K562 (cell line): ENCODE measurements around the gene CENPV. TPM values are rescaled to one million over a fixed set of nuclear protein-coding genes. Genes with fewer than 3 reads are reported as not detected.

Experiments
- ATAC-seq: fragments of 200-7000 bp; cut with Tn5 transposase; 3 replicates; pipeline ENCODE4 v1.9.1; 2020; ENCODE audit warnings: moderate library complexity
- BruUV-seq: library from RNA; stranded (reverse); fragments of 400-500 nt; replicated peaks from 2 replicates; lab custom pipeline; 2021; lab: Mats Ljungman, UMichigan
- CTCF ChIA-PET: fragments of 300-600 bp; formaldehyde crosslinking; extraction: SDS; loops from one replicate; lab custom pipeline; 2021; ENCODE audit warnings: low intra/inter-chr PET ratio; lab: Yijun Ruan, JAX
- POLR2A ChIA-PET: fragments of 300-600, 350-650 bp; sonication (Branson Sonifier 250); formaldehyde crosslinking; extraction: SDS; loops from one replicate; lab custom pipeline; 2021; ENCODE audit warnings: antibody characterized with exemption, inconsistent platforms; lab: Yijun Ruan, JAX
- DNase-seq, 4 experiments: peaks; one replicate each; pipeline versions ENCODE4 v3.0.0 to v3.0.0-alpha.2; 2011 to 2018; ENCODE audit warnings: low spot score in 3 of 4, mixed read lengths in 3 of 4; ENCODE audit errors: extremely low read depth in 1 of 4
- FAIRE-seq: peaks from 2 replicates; lab custom pipeline; 2011; peaks lifted over from hg19 to GRCh38; lab: Jason Lieb, UNC
- H2AFZ ChIP-seq: 2 replicates; pipeline ENCODE4 v1.6.0; 2011; ENCODE audit warnings: low read depth, low read length, control low read depth, inconsistent platforms
- H3K27ac ChIP-seq: fragments of 200-600 bp; 3 replicates; pipeline ENCODE4 v1.8.0; 2011; ENCODE audit warnings: low read depth, mild to moderate bottlenecking, control low read depth, inconsistent platforms, low read length, moderate library complexity, mixed read lengths; ENCODE audit errors: extremely low read depth
- H3K27me3 ChIP-seq, 2 experiments: fragments of 300-600 bp in 1 of 2; 2 replicates in 1 of 2; 3 replicates in 1 of 2; pipeline versions ENCODE4 v1.6.0 to v1.8.0; 2011; ENCODE audit warnings: inconsistent platforms in 2 of 2, low read length in 2 of 2, mild to moderate bottlenecking in 1 of 2, mixed read lengths in 1 of 2, moderate library complexity in 1 of 2; ENCODE audit not compliant: control insufficient read depth in 2 of 2, insufficient read depth in 2 of 2
- H3K36me3 ChIP-seq: fragments of 300-600 bp; 3 replicates; pipeline ENCODE4 v1.8.0; 2011; ENCODE audit warnings: mild to moderate bottlenecking, low read length, inconsistent platforms; ENCODE audit not compliant: control insufficient read depth, insufficient read depth
- H3K4me1 ChIP-seq, 2 experiments: fragments of 200-600 bp in 1 of 2; replicated peaks in 1 of 2; 2 replicates in 1 of 2; 3 replicates in 1 of 2; pipeline versions ENCODE4 v1.5.1 to v1.8.0; 2011; ENCODE audit warnings: inconsistent platforms in 2 of 2, low read length in 2 of 2, mild to moderate bottlenecking in 1 of 2, mixed read lengths in 1 of 2, moderate library complexity in 1 of 2; ENCODE audit not compliant: control insufficient read depth in 2 of 2, insufficient read depth in 2 of 2
- H3K4me2 ChIP-seq: 2 replicates; pipeline ENCODE4 v1.6.1; 2011; ENCODE audit warnings: low read length, control low read depth, inconsistent platforms, mixed read lengths; ENCODE audit not compliant: insufficient read depth
- H3K4me3 ChIP-seq: fragments of 200-600 bp; sonication (generic), shearing (Covaris generic); 2 replicates; pipeline ENCODE4 v1.5.1; 2016; ENCODE audit warnings: control low read depth, inconsistent platforms
- H3K79me2 ChIP-seq: fragments of 200-600 bp; 3 replicates; pipeline ENCODE4 v1.8.0; 2011; ENCODE audit warnings: low read length, inconsistent platforms; ENCODE audit not compliant: control insufficient read depth, insufficient read depth
- H3K9ac ChIP-seq, 2 experiments: 2 replicates each; pipeline versions ENCODE4 v1.6.0 to v1.6.1; 2011; ENCODE audit warnings: low read depth in 2 of 2, low read length in 2 of 2, control low read depth in 1 of 2, inconsistent platforms in 1 of 2, mild to moderate bottlenecking in 1 of 2, mixed read lengths in 1 of 2; ENCODE audit not compliant: insufficient read depth in 1 of 2
- H3K9me1 ChIP-seq: one replicate; pipeline ENCODE4 v1.6.0; 2011; ENCODE audit warnings: inconsistent platforms, mild to moderate bottlenecking, low read length, moderate library complexity; ENCODE audit not compliant: control insufficient read depth, insufficient read depth
- H3K9me3 ChIP-seq: replicated peaks from 2 replicates; pipeline ENCODE4 v1.5.1; 2011; ENCODE audit warnings: low read depth, low read length, inconsistent platforms; ENCODE audit not compliant: control insufficient read depth, insufficient read depth
- H4K20me1 ChIP-seq: replicated peaks from 2 replicates; pipeline ENCODE4 v1.6.1; 2011; ENCODE audit warnings: low read length, inconsistent platforms, mixed read lengths; ENCODE audit not compliant: control insufficient read depth, insufficient read depth
- ARID2 ChIP-seq: fragments of 450-650 bp; IDR thresholded peaks from 2 replicates; pipeline ENCODE4 v1.6.1; 2017; ENCODE audit warnings: antibody characterized with exemption, mild to moderate bottlenecking
- SPI1 ChIP-seq: IDR thresholded peaks from 2 replicates; pipeline ENCODE4 v1.6.1; 2011; ENCODE audit warnings: low read depth, low read length, control low read depth, borderline replicate concordance
- TFAM ChIP-seq: fragments of 250-450 bp; sonication (Bioruptor Pico); conservative IDR thresholded peaks from 2 replicates; pipeline ENCODE4 v1.5.0; 2021; ENCODE audit warnings: mild to moderate bottlenecking, moderate library complexity
- ZNF398 ChIP-seq: fragments of 250-450 bp; sonication (Bioruptor Pico); IDR thresholded peaks from 2 replicates; pipeline ENCODE4 v1.8.0; 2021; ENCODE audit warnings: moderate library complexity, mild to moderate bottlenecking, inconsistent platforms
- WGBS: fragments of 100-300 bp; shearing (Covaris generic); methylation state at CpG from one replicate; pipeline ENCODE4 v1.1.6; 2016; ENCODE audit warnings: low coverage, mixed read lengths; ENCODE audit not compliant: insufficient coverage; ENCODE audit errors: missing lambda C conversion rate; 5-methylcytosine and 5-hydroxymethylcytosine counted together
- in situ Hi-C: fragments of 300-500 bp; cut with MboI; formaldehyde crosslinking; loops from 4 replicates; pipeline ENCODE4 v1.15.0; 2018; ENCODE audit warnings: inconsistent platforms, mixed read lengths
- intact Hi-C: fragments of 100-400 bp; cut with micrococcal nuclease; formaldehyde crosslinking; loops from 2 replicates; pipeline ENCODE4 v1.14.2; 2022
- polyA plus RNA-seq, 8 experiments: library from polyadenylated mRNA; depleted of rRNA in 4 of 8; stranded (reverse) in 5 of 8; unstranded in 3 of 8; fragments of >200 nt; fragmentation: Nextera tagmentation in 2 of 8; fragmentation: Illumina TruSeq in 1 of 8; extraction: Ambion mirVana in 2 of 8; extraction: Trizol in 1 of 8; gene quantifications; 2 replicates each; pipeline versions ENCODE4 v1.2.1 to v1.2.3, GENCODE V29; 2011 to 2014; ENCODE audit warnings: inconsistent platforms in 1 of 8, missing spikeins in 1 of 8
- total RNA-seq, 7 experiments: library from RNA; depleted of rRNA in 6 of 7; stranded (reverse); fragments of >200 nt in 6 of 7; fragmentation: Illumina TruSeq in 2 of 7; extraction: Trizol in 2 of 7; gene quantifications; 2 replicates each; pipeline versions ENCODE4 v1.2.1 to v1.2.3, GENCODE V29; 2011 to 2021; ENCODE audit warnings: low replicate concordance in 1 of 7

CENPV gene
- total and polyA plus RNA-seq, 9 of the 15 experiments (the other 6 are each of a cell fraction or from before 2014, with no cell fraction given): 17.8 to 131 (median 89.3) TPM

- Histone ChIP-seq H3K27ac (no peak overlapping the region), H3K27me3 (no peaks in the 10 kb centered on the region), H3K9me1 (no peaks in the 10 kb centered on the region), H3K4me2 (no peak overlapping the region), H3K4me3 (no peak overlapping the region), H2AFZ (no peak overlapping the region), H3K36me3 (peaks cover 5% of the 10 kb centered on the region; the same call in 1 of the 3 replicates), H3K4me1 (no peaks in the 10 kb centered on the region; a peak in 1 of 5 replicates), H3K79me2 (no peaks in the 10 kb centered on the region), H3K9ac (0 out of 4 replicates have a peak overlapping the region, but pooled peaks of 1 of the 2 experiments have one; percentile 28)
- BruUV-seq: no TSS peak
- ATAC-seq: no peak
- intact Hi-C loops (no loop called here), in situ Hi-C loops (no loop called here)
- POLR2A ChIA-PET: interaction anchor here (0.8 to 1.0 kb wide), 2 partner anchors 16 to 51 kb away, joined by 3 read pairs; partner anchors contain the start of gene UBB
- DNase-seq: no peak
- WGBS: 53% methylated on average over 9 of the region's 11 CpGs
- no peak for FAIRE-seq
- TF ChIP-seq ARID2 (no peak), SPI1 (peak; percentile 7; the same call in 1 of the 2 replicates), ZNF398 (CRISPR knock-in tag) (no peak), TFAM (CRISPR knock-in tag) (no peak)
- TF ChIP-seq, all 486 proteins: peak for 1
- Histone ChIP-seq H4K20me1 (no peaks in the 10 kb centered on the region), H3K9me3 (no peaks in the 10 kb centered on the region)
- CTCF ChIA-PET: no interaction called here
Observed at GRCh38 chr17:16329519-16330271, 23.6 kb downstream of the CENPV start.
